GM21528 (cell line): ENCODE results near the gene BCL11B.

Experiments used
- ATAC-seq: cut with Tn5 transposase; IDR thresholded peaks from one replicate; pipeline ENCODE4 v1.9.1; 2021; ENCODE audit warnings: mild to moderate bottlenecking, moderate library complexity; ENCODE audit not compliant: unreplicated experiment, low FRiP score

Gene BCL11B

GRCh38 chr14:99242238-99242637, 29.8 kb downstream of the BCL11B start:
- ATAC-seq: no peak

GRCh38 chr14:99241325-99242010, 30.5 kb downstream of the BCL11B start:
- no peak for ATAC-seq

- ATAC-seq: no peak
Measured at GRCh38 chr14:99240627-99241324, 31.2 kb downstream of the BCL11B start.

GRCh38 chr14:99239661-99240092, 32.3 kb downstream of the BCL11B start:
- no peak for ATAC-seq

- ATAC-seq: no peak
Measured at GRCh38 chr14:99238216-99238615, 33.8 kb downstream of the BCL11B start.

- ATAC-seq: no peak
Measured at GRCh38 chr14:99237288-99237687, 34.7 kb downstream of the BCL11B start.

- ATAC-seq: no peak
Measured at GRCh38 chr14:99236386-99237138, 35.4 kb downstream of the BCL11B start.

- ATAC-seq: no peak
Measured at GRCh38 chr14:99235582-99236320, 36.2 kb downstream of the BCL11B start.

GRCh38 chr14:99234961-99235571, 36.9 kb downstream of the BCL11B start:
- no peak for ATAC-seq

GRCh38 chr14:99234355-99234754, 37.6 kb downstream of the BCL11B start:
- ATAC-seq: no peak

GRCh38 chr14:99233222-99234035, 38.6 kb downstream of the BCL11B start:
- ATAC-seq: no peak

GRCh38 chr14:99232714-99233214, 39.2 kb downstream of the BCL11B start:
- ATAC-seq: no peak

GRCh38 chr14:99231850-99232713, 39.9 kb downstream of the BCL11B start:
- no peak for ATAC-seq

- no peak for ATAC-seq
Measured at GRCh38 chr14:99231161-99231849, 40.7 kb downstream of the BCL11B start.

- ATAC-seq: no peak
Measured at GRCh38 chr14:99230208-99231151, 41.5 kb downstream of the BCL11B start.

GRCh38 chr14:99229654-99230207, 42.3 kb downstream of the BCL11B start:
- no peak for ATAC-seq
